GM18499 (cell line): Measurements from ENCODE around the gene HNRNPK.
"Not testable (repeated sequence)": the region's sequence is repeated elsewhere in the genome, so short reads cannot be mapped to it uniquely, and the experiment has no call there.

Experiments used
- ATAC-seq: cut with Tn5 transposase; IDR thresholded peaks from one replicate; pipeline ENCODE4 v1.9.1; 2021; ENCODE audit warnings: moderate number of reproducible peaks; ENCODE audit not compliant: insufficient read depth, unreplicated experiment

The HNRNPK gene

DNA sequence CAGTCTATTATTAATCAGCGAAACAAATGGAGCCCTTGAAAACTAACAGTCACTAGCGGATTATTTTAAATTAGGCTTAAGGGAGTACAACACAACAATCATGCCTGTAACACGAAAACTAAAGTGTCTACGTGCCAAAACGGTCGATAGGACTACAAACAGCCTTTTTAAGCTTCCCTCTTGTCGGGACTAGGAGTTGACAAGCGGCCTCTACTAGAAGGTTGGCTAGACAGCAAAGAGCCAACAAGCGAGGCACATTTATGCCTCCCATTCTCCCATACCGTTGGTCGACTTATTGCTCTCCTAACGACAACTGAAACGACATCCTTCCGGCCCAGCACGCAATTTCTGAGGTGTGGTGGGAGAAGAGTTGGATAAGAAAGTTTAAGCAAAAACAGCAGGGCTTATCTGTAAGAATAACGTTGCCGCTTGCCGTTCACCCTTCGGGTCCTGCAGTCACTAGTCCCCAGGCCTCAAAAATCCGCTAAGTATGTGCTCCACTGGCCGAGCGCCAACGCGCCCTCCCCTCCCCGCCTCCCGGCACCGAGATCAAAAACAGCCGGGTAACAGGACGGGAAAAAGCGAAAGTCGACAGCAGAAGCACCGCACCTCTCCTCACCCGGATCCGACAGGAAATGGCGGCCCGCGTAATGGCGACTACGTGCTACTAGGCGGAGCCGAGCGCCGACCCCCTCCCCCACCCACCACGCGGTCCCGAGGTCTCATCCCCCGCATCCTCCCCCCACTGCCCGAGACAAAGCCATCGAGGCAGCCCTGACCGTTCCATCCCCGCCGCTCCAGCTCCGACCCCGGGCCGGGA lies 813 bp downstream of the HNRNPK start:
- no peak for ATAC-seq

DNA sequence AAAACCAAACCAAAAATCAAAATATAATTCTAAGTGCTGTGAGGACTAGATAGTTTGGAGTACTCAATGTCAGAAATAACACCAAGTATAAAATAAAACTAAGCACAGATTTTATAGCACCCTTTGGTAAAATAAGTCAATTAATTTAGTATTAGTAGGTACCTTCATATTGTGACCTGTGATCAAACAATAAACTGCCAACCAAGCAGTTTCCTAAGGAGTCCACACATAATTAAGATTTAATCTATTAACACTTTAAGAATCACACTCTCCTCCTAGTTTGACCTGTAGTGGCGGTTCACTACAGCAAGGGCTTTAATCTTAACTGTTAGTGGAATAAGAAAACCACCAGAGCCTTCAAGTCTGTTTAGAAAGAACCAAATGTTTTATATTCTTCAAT lies 2.8 kb downstream of the HNRNPK start:
- ATAC-seq: no peak

DNA sequence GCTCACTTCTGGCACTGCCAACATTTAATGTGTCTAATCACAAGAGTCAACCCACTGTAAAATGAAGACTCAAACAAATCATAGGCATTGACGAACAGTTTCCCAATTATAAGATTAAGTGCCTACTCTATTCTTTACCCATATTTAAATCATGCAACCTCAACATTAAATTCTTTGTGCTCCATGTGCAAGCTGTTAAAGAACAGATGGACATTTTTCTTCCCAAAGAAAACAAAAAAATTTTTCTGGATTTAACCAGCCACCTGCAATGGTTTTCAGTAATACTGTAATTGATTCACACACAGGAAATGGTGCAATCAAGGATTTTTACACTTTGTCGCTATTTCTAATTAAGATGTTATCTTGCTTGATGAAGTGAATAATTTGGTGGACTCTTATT lies 3.6 kb downstream of the HNRNPK start:
- no peak for ATAC-seq

DNA sequence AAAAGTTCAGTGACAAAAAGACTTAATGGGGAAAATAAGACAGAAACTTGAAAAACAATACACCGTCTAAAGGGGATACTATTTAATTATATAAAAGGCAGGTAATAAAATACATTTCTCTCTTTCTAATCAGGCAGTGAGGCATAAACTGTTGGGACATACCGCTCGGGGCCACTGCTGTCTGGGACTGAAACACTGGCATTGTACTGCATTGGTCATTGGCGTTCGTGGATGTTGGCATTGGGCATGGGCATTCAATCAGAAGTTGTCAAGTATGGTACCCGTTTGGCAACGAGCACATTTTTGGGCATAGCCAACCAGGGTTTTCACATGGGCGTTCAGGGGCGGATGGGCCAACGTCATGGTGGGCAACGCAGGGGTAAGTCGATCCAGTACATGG lies 4.7 kb downstream of the HNRNPK start:
- no peak for ATAC-seq

DNA sequence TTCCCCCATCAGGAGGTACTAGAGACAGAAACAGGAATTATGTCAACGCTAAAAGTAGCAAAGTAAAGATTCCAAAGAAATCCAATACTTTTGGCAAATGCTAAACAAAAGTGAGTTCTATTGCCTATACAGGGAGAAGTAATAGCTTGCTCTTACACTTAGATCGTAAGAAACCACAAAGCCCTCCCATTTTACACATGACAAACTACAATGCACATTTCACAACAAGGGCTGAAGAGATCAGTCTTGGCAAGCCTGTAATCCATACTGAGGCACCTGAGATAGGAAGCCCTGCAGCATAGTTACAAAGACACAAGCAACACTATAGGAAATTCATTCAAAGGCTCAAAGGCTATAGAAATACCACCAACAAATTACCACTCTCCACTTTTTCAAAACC lies 7.7 kb downstream of the HNRNPK start:
- no peak for ATAC-seq

DNA sequence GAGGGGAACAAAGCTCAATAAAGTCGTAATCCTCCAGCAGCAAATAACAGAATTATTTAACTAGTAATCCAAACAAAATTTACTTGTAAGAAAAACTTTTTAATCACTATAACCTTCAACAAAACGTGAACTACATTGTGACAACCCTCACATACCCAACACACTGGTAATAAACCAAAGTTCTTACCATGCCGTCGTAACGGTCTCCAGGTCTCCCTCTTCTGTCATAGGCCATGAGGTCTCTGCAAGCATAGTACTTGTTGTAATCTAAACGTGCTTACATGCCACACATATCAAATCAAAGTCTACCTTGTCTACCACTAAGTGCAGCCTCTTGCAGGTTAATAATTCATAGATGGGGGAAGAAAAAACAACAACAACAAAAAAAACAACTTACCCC lies 8.5 kb downstream of the HNRNPK start:
- ATAC-seq: no peak

DNA sequence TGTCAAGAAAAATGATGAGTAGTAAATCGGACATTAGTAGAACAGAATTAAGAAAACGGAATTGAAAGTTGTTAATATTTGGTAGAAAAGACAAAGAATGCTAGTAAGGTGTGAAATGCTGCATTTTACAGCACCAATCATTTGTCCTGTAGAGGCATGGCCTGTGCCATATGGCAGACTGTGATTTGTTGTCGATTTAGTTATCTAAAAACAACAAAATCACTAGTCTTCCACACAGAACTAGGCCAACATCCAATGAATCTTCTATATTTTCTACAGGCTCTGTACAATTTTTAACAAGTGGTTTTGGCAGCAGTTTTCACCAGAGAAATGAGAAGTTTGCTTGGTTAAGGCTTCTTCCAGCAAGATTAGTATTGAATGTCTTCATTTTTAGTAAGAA lies 10.4 kb downstream of the HNRNPK start:
- ATAC-seq: no peak

DNA sequence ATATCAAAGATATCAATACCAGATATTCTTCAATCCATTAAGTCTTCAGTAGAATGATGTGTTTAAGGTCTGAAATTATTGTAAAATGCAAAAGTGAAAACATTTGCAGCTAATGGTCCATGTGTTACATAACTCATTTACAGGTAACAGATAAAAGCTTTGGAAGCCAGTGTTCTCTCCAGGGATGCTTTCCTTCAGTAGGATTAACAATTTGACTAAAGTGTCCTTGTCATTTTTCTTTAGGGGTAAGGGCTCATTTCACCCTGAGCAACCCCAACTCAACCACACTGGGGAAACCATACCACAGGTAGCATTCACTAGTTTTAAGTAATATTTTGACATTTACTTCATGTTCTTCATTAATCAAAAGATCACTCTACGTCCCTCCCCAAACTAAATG lies 12.9 kb downstream of the HNRNPK start:
- no peak for ATAC-seq

DNA sequence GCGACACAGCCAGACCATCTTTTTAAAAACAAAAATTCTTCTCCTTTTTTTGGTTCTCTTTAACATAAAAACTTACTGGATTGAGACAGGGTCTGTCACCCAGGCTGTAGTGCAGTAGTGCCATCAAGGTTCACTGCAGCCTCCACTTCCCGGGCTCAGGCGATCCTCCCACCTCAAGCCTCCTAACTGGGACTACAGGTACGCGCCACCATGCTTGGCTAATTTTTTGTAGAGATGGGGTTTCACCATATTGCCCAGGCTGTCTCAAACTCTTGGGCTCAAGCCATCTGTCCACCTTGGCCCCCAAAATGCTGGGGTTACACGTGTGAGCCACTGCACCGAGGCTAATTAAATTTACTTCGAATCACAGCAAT lies 13.8 kb downstream of the HNRNPK start:
- no peak for ATAC-seq

DNA sequence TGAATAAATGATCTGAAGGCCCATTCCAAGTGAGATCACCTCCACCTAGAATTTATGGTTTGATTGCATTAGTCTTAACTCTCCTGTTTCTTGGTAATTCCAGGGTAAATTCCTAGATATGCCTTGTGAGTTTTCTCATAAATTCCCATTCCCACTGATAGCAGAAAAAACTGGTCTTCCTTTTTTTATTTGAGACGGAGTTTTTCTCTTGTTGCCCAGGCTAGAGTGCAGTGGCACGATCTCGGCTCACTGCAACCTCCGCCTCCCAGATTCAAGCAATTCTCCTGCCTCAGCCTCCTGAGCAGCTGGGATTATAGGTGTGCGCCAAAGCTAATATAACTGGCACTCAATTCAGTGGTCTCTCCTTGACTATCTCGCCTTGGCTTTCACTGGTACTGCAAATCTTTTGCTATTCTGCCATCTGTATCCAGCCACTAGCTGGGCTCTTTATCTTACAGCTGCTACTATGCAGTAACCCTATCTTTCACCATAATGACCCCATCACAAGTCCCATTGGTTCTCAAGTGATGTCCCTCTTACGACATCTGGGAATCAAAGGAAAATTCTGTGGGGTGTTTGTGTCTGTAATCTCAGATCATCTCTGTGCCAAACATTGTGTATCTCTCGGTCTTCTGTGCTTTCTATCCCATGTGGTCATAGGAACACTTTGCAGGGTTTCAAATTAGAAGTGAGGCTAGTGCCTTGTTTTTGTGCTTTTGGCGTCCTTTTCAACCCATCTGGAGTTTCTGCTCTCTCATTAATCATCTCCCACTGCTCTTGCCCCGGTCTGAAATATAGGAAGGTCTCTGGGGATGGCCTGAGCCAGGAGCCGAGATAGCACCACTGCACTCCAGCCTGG lies 14.4 kb downstream of the HNRNPK start:
- no peak for ATAC-seq

DNA sequence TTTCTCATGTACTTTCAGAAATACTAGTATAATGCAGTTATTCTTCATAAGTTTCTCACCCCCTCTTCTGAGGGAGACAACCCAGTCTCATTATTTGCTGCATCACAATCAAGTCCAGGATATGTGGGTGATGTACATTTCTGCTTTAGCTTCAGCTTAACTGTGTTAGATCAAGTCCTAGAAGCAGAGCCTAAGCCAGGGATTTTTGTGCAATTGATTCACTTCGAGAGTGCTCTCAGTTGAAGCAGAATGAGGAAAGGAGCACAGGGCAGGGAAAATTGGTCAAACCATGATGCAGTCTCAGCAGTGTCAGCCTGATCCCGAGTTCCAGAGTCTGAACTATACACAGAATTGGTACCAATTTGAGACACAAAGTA lies 15.1 kb downstream of the HNRNPK start:
- ATAC-seq: no peak

DNA sequence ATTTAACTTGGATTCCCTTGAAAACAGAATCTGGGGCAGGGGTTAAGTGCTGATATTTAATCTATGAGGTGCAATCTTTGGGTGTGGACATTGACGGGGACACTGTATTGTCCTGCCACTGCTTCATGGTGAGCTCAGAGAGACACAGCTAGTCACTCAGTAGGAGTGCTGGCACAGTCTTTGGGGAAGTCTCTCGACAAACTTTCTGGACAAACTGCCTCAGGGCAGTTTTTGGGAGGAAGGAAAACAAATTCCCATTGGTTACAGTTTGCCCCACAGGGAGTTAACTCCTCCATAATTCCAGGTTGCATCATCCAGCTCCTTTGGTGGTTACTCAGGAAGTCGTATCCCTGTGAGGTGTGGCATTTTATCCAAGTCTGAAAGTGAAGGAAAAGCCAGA lies 17.9 kb downstream of the HNRNPK start:
- no peak for ATAC-seq

DNA sequence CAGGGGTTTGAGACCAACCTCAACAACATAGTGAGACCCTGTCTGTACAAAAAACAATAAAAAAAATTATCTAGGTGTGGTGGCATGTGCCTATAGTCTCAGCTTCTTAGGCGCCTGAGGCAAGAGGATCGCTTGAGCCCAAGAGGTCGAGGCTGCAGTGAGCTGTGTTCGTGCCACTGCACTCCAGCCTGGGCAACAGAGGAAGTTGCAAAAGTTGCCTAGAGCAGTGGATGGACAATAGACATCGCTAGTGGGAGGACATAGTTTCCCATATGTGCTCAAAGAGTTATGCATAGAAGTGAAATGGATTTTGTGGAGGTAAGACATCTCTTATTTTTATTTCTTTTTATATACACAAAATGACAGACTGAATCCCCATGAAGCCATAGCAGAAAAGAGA lies 19.0 kb downstream of the HNRNPK start:
- ATAC-seq: no peak

DNA sequence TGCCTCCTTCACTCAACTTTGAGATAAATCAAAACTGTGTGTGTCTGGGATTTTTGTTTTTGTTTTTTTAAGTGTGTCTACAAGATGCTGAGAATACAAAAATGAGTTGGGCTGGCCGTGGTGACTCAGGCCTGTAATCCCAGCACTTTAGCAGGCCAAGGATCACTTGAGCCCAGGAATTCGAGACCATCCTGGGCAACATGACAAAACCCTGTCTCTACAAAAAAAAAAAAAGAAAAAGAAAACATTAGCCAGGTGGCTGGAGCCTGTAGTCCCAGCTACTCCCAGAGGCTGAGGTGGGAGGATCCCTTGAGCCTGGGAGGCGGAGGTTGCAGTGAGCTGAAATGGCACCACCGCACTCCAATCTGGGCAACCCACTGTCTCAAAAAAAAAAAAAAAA lies 21.0 kb downstream of the HNRNPK start:
- ATAC-seq: no peak

DNA sequence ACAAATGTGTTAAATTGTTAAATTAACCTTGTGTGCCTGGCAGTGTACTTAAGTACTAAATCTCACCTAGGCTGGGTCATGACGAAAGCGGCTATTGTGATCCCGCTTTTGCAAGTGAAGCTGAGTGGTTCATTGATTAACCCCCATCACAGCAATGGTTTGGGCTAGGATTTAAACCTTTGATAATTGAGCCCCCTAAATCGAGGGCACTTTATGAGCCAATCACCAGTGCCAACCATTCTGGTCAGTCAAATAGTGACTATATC lies 22.8 kb downstream of the HNRNPK start:
- no peak for ATAC-seq

DNA sequence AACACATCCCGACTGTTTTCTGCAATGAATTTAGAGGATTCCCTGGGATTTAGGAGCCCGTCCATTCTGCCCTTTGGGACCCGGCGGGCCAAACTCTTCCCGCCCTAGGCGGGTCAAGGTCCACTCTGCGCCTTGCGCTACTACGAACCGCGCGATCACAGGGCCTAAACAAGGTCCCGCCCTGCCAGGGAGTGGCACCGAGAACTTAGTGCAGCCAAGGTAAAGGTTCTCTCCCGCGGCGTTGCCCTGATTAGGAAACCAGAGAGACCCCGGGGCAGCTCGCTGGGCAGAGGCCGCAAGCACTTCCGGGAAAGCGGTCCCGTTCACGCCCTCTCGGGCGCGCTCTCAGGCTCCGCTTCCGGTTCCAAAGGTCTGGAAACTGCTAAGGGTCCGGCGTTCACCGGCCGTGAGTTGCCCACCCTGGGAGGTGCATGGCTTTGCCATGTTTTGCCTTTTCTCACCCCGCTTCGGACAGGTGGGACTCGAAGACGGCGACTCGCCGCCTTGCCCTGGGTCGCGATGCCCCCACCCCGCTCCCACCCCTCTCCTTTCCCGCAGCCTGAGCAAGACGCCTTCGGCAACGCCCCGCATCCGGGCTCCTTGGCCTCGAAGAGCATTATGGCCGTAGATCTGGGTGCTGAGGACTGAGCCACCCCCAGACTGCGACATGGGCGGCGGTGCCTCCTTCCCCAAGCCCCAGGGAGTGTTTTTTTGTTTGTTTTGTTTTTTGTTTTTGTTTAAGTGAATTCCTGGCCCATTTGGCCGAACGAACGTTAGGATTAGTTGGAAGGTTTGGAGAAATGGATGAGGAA lies 23.4 kb downstream of the HNRNPK start:
- no peak for ATAC-seq

DNA sequence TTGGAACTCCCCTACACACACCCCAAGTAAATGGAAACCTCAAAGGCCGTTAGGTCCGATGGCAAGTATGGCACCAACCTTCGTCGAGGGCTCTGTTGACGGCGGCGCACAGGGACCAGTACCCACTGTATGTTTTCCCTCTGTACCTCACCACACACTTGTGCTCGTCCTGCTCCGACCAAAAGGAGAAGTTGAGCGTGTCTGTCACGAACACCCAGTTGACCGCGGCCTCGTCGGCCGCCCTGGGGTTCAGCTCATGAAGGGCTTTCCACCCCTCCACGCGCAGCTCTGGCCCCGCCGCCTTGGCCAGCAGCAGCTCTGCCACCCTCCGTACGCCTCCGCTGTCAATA lies 24.0 kb downstream of the HNRNPK start:
- ATAC-seq: no peak

DNA sequence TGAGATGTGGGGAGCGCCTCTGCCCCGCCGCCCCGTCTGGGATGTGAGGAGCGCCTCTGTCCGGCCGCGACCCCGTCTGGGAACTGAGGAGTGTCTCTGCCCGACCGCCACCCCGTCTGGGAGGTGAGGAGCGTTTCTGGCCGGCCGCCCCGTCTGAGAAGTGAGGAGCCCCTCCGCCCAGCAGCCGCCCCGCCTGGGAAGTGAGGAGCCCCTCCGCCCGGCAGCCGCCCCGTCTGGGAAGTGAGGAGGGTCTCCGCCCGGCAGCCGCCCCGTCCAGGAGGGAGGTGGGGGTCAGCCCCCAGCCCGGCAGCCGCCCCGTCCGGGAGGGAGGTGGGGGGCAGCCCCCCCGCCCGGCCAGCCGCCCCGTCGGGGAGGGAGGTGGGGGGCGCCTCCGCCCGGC lies 31.9 kb downstream of the HNRNPK start:
- not testable (repeated sequence) for ATAC-seq

DNA sequence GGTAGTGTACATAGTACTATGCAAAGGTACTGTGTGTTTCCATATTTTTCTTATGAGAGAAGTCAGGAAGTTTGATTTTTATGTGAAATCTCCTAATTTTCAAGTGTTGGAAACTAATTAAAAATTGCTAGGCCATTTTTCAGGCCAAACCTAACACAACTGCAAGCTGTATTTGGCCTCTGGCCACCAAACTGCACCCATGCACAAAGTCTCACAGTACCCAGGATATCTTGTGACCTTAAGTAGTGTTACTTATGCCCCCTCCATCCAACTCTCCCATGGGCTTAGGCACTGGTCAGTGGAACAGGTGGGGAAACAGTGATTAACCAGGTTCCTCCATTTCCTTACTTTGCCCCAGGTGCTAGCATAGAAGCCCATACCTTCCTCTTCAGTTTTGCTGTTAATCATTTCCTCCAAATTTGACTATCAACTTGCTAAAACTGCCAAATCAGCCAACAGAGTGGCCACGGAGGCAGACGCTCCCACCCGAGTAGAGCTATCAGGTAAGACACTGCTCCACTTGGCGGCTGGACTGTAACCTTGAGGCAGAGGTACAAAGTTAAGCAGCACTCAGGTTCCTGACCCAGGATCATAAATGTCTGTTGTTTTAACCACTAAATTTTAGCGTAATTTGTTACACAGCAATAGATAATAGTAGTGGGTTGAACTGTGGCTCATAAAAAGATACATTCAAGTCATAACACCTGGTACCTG lies 39.3 kb downstream of the HNRNPK start:
- no peak for ATAC-seq

DNA sequence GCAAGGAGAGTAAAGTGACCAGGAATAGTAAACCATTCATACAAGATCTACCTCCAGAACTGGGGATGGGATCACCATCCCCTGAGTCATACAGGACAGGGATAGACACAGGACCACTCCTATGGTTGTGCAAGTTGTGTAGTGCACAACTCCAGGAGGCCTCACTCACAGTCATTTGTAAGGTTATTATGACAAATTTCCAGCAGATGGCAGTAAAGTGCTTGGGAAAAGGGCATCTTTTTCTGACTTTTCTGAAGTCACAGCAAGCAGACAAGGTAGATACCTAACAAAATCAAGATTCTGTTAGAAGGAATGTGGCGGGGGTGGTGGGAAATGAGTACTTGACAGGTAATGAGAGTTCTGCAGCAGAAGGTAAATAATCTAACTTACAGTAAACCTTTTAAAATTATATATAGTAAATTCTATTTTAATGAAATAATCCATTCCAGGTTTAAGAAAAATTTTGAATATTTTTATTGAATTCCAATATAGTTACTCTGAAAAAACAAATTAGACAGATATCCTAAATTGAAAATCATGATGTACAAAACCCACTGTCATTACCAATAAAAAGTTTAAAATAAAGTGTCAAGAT lies 42.1 kb downstream of the HNRNPK start:
- no peak for ATAC-seq
